Stimulated activated CD8-positive, alpha-beta memory T cell treated with anti-CD3 and anti-CD28 coated beads, Interleukin-15, amount 100 ng/mL, for 48 hours (primary cell): ENCODE measurements around the gene TERB2.
"Not testable (repeated sequence)": the region's sequence is repeated elsewhere in the genome, so short reads cannot be mapped to it uniquely, and the experiment has no call there.

Experiments
- DNase-seq, 2 donors: peaks; one replicate each; pipeline ENCODE4 v3.0.0-alpha.2; 2020; ENCODE audit warnings: low read depth in 2 of 2

TERB2 gene, protein sequence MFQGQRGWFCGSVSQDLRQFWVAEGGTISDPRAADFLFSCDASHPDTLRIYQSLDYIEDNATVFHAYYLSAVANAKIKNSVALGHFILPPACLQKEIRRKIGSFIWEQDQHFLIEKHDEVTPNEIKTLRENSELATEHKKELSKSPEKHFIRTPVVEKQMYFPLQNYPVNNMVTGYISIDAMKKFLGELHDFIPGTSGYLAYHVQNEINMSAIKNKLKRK

DNA sequence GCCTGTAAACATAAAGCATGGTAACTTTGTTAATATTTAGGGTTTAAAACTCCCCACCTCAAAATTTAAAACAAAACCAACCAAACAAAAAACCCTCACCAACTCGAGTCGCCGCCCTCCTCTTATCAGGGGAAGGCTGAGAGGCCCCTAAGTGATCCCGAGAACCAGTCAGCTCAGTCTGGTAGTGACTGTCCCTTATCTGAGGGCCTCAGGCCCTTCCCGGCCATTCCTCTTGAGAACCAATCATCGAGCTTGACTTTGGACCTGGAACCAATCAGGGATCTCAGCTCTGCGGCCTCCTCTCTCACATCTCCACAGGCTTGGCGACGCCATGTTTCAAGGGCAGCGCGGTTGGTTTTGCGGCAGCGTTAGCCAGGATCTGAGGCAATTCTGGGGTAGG is at the start of gene TERB2:
Gene TERB2 (plus strand): TSS at position 300 of the 400 bp plus-strand sequence. CDS start 32 bp downstream, at position 332.
- DNase-seq = no peak

DNA sequence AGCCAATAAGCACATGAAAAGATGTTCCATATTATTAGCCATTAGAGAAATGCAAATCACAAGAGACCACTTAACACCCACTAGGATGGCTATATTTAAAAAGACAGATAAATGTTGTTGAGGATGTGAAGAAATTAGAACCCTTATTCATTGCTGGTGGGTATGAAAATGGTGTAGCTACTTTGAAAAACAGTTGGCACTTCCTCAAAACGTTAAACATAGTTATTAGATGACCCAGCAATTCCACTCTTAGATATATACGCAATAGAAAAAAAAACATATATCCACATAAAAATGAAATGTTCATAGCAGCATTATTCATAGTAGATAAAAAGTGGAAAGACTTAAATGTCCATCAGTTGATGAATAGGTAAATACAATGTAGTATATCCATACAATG is 47.1 kb upstream of the TERB2 start:
- no peak for DNase-seq

DNA sequence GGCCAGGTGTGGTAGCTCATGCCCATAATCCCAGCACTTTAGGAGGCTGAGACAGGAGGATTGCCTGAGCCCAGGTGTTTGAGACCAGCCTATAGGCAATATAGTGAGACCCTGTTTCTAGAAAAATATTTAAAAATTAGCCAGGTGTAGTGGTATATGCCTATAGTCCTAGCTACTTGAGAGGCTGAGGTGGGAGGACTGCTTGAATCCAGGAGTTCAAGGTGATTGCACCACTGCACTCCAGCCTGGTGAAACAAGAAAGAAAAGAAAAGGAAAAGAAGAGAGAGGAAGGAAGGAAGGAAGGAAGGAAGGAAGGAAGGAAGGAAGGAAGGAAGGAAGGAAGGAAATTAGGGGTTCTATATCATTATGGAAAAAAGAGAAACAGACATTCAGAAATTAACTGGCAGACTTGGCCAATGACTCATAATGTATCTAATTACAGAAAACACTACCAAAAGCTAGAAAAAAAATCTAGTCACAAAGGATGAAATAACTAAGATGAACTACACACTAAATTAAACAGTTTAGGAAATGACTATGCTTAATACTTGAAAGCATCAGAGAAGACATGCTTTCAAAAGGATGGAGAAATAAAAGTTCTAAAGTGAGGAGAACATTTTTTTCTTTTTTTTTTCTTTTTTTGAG is 45.4 kb upstream of the TERB2 start:
- DNase-seq = no peak

DNA sequence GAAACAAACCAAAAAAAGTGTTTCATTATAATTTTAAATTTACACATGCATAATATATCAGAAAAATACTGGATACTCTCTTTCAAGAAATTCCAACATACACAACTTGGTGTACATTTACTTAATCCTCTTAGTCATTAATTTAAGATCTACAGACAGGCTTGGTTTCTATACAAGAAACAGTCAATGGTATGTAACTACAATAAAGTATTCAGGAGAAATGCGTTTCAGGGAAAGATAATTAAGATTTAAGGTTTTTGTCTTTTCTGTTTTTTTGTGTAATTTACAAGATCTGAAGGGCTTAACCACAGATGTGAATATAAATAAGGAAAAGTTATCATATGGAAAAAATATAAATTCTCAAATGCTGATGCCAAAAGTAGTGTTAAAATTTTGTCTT is 44.3 kb upstream of the TERB2 start:
- DNase-seq = not testable (repeated sequence)

DNA sequence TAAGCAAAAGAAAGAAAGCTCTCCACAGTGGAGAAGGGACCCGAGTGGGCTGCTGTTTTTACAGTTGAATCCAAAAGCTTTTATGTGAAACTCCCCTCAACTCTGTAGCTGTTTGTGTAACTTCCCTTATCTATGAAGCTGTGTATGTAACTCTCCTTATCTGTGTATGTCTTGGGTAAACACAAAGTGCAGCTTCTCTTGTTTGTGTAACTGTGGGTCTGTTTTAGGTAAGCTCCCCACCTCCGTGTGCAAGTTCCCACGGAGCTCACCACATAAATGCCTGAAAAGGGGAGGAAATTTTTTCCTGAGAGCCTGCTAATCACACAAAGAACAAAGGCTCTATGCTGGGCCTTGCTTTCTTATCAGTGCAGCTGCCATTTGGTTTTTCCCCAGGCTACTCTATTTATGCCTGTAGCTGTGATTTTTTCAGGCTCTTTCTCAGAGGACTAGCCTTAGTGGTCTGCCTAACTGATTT is 43.5 kb upstream of the TERB2 start:
- not testable (repeated sequence) for DNase-seq

DNA sequence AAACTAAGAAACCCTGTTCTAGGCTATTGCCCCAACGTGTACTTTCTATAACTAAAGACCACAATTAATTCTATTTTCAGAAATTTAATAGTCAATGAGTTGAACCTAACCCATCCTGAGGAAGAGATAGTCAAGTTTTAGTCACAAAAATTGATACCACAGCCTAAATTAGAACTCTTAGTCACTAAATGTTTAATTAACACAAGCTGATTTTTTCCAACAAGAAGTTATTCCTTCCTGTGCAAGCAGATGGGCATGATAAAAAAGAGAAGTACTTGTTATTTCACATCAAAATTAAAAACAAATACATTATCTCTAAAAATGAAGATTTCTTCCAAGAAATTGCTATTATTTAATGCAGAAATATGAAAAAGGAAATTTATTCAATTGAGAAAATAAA is 38.4 kb upstream of the TERB2 start:
- no peak for DNase-seq

DNA sequence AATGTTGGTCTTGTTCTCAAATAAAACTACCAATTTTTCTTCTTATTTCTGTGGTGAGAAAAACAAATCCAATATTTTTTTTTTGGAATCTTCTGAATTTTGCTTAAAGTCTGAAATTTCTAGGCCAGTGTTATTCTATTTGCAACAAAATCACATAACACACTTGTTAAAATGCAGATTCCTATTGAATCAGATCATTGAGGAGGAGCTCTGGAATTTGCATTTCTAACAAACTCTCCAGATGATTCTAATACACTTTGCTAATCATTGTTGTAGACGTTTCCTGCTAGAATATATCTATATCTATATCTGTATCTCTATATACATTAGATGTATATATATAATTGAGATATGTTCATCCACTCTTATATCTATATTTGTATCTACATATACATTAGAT is 27.8 kb upstream of the TERB2 start:
- not testable (repeated sequence) for DNase-seq

DNA sequence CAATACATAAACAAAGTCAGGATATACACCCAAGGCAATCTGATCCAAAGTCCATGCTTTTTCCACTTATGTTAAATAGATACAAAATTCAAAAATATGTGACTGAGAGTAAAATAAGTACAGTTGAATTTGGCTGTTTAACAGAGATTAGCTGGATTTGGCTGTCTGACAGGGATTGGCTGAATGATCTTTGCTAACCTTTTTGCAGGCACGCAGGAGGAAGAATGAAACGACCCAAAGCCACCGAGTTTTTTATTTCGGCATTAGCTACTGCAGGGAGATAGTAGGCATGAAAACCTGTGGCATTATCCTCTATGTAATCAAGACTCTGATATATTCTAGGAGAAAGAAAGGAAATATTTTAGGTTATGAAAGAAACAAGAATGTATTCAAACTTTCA is 26.2 kb upstream of the TERB2 start:
- DNase-seq = not testable (repeated sequence)

DNA sequence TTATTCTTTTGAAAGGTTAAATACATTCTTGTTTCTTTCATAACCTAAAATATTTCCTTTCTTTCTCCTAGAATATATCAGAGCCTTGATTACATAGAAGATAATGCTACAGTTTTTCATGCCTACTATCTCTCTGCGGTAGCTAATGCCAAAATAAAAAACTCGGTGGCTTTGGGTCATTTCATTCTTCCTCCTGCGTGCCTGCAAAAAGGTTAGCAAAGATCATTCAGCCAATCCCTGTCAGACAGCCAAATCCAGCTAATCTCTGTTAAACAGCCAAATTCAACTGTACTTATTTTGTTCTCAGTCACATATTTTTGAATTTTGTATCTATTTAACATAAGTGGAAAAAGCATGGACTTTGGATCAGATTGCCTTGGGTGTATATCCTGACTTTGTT is 1.8 kb downstream of the TERB2 start:
- not testable (repeated sequence) for DNase-seq

DNA sequence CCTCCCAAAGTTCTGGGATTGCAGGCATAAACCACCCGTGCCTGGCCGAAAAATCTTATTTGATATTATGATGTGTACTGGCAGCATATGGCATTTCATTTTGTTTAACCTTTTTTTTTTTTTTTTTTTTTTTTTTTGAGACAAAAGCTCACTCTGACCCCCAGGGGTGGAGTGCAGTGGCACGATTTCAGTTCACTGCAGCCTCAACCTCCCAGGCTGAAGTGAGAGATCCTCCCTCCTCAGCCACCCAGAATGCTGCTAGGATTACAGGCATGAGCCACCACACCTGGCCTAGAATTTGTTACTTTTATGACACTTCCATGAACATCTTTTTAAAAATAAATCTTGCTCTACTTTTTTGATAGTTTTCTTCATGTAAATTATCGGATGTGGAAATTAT is 12.0 kb downstream of the TERB2 start:
- DNase-seq = no peak

DNA sequence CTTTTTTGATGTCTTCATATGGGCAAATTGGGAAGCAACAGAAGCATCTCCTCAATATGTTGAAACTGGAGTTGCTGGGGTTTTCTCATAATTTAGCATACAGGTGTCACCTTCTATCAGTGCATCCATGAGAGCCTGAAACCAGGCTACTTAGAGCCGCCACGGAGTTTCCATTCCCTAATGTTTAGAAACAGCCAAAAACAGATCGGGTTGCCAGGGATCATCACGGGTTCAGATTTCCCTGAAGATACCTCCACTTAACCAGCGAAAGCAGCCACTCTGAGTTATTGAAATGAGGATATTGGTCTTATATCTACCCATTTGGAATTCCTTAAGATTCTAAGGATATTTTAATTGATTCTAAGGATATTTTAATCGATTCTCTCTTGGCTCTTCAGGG is 14.5 kb downstream of the TERB2 start:
- no peak for DNase-seq

DNA sequence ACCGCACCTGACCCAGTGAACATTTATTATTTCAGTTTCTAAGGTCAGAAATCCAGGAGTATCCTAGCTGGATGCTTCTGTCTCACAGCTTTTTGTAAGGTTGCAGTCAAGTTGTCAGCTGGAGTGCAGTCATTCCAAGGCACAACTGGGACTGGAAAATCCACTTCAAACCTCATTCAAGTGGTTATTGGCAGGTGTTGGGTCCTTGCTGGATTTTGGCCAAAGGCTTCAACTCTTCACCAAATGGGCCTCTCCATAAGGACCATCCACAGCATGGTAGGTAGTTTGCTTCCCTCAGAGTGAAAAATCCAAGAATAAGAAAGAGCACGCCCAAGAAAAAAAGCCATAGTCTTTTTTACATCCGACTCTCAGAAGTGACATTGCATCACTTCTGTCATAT is 19.7 kb downstream of the TERB2 start:
- not testable (repeated sequence) for DNase-seq

DNA sequence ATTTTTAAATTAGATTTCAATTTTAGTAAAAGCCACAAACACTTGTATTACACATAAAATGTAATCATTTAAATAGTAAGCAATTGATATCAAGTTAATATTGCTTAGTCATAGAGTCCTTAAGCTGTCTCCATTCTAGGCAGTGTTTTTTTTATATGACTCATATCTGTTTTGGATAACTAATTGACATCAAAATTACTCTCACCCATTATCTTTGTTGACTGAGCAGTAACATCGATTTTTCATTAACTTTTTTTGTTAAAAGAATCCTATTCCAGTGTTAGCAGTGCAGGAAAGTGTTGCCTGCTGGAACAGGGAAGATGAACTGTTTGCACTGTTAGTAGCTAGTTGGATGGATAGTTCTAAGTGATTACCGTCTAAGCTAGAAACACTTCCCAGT is 21.3 kb downstream of the TERB2 start:
- DNase-seq = not testable (repeated sequence)

DNA sequence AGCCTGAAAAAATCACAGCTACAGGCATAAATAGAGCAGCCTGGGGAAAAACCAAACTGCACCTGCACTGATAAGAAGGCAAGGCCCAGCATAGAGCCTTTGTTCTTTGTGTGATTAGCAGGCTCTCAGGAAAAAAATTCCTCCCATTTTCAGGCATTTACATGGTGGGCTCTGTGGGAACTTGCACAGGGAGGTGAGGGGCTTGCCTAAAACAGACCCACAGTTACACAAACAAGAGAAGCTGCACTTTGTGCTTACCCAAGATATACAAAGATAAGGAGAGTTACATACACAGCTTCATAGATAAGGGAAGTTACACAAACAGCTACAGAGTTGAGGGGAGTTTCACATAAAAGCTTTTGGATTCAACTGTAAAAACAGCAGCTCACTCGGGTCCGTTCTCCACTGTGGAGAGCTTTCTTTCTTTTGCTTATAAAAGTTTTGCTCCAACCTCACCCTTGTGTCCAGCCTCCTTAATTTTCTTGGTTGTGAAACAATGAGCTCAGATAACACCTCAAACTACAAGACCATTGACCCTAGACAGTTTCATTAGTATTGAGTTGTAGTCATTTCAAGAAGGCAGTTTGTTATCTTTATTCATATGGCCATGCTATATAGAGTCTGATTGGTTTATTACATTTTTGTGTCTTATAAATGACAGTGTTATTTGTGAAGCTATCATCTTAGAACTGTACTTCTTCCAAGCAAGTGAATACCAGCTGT is 23.3 kb downstream of the TERB2 start:
- not testable (repeated sequence) for DNase-seq

DNA sequence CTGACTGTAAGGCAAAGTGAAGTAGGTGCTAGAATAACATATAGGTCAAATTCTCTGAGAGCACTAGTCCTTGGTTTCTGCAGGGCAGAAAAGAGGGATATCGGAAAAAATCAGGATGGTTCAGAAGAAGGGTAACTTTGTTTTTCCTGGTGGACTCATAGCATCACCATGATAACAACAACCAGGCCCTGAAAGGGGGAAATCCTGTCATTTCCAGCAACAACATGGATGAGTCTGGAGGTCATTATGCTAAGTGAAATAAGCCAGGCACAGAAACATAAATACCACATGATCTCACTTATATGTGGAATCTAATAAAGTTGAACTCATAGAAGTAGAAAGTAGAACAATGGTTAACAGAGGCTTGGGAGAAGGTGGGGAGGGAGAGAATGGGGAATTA is 27.7 kb downstream of the TERB2 start:
- not testable (repeated sequence) for DNase-seq

DNA sequence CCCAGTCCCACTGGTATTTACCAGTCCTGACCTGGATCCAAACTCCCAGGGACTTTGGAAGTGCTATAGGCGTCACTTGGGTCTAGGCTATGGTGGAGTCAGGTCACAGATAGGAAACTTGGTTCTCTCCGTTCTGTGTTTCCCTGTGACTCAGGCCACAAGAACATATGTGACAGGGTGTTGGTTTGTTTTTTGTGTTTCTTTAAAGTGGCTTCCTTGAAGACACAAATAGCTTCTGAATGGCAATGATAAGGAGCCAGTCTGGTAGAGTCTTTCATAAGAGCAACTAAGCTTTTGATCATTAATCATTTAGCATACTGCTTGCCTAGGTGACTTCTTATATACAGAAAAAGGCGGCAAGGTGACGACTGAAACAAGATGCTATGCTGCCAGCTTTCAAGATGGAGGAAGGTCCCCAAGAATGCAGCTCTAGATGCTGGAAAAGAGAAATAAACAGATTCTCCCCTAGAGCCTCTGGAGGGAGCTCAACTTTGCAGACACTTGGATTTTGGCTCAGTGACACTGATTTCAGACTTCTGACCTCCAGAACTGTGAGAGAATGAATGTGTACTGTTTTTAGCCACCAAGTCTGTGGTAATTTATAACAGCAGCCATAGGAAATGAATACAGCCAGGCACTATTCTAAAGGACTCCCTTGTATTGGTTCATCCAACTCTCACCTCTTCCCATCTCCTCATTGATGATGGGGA is 30.0 kb downstream of the TERB2 start:
- not testable (repeated sequence) for DNase-seq

DNA sequence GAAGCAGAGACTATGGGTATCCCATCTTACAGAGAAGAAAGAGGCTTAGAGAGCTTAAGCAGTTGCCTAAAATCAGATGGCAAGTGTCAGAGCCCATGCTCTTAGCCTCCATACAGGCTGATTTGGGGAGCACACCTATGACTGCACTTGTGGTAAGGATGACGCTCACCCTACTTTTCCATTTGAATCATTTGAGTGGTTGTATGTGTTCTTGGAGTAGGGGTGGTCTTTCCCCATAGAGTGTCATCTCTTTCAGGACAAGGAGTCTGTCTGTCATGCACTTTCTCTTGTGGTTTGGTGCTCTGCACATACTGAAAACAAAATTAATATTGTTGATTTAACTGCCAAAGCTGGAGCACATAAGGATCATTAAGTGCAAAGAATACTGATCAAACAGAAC is 31.2 kb downstream of the TERB2 start:
- DNase-seq = not testable (repeated sequence)

DNA sequence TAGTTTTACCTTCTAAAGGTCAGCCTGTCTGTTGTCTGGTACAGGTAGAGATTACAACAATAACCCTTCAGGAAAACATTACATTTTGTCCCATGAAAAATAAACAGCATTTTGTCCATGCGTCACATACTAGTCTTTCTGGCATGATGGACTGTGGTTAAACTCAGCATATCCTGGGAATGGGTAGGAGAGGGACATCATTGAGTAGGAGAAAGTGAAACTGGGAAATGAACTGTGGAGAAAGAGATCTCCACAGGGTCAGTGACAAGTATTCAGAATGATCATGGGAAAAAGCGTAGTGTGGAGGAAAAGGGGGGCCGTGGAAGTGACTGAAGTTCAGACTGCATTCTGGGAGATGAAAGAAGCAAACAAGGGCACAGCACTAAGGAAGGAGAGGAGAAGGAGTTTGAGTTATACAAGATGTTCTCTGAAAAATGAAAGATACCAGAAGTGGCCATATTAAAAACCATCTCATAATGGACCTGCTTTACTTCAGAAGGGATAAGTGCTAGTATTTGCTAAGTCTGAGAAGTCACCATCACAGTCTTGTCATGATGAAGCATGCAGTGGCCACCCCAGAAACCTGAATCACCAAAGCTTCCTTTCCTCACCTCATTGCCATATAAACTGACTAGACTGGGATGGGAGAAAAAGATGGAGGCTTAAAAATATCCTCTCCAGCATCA is 31.8 kb downstream of the TERB2 start:
- DNase-seq = not testable (repeated sequence)

DNA sequence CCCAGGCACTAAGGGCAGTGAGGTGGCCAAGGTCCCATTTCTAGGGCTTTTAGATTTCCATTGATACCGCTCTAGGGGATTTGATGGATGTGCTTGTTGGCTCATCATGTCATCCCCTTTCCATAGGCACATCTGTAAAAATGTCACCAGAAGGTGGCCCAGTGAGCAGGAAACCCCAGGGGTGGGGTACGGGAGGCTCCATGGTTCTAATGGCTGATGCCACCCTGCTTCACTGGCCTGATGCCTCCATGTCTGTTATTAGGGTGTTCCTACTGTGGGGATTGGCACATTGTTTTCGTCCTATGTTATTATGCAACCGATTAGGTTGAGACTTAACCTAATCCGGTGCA is 32.4 kb downstream of the TERB2 start:
- not testable (repeated sequence) for DNase-seq

DNA sequence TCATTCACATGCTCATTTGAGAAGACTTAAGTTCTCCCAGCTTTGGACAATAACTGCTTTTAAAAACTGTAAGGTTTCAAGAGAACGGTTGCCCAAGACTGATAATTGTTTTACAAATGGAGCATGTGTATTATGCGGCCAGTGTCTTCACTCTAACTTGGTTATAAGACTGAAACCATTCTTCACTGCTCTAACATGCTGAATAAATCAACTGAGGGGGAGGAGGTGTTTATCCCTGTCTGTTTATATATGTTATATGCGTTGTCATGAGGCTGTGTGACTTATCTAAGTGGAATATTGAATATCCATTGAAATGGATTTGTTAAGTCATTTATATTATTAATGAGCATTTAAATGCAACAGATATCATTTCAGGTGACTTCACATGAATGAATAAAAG is 41.1 kb downstream of the TERB2 start:
- not testable (repeated sequence) for DNase-seq

DNA sequence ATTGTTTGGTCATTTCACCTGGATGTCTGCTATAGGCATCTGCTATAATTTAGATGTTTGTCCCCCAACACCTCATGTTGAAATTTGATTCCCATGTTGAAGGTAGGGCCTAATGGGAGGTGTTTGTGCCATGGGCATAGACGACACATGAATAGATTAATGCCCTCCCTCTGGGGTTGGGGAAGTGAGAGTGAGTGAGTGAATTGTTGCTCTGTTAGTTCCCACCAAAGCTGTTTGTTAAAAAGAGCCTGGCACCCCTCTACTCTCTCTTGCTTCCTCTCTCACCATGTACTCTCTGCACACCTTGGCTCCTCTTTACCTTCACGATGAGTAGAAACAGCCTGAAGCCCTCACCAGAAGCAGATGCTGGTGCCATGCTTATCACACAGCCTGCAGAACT is 42.6 kb downstream of the TERB2 start:
- DNase-seq = no peak

DNA sequence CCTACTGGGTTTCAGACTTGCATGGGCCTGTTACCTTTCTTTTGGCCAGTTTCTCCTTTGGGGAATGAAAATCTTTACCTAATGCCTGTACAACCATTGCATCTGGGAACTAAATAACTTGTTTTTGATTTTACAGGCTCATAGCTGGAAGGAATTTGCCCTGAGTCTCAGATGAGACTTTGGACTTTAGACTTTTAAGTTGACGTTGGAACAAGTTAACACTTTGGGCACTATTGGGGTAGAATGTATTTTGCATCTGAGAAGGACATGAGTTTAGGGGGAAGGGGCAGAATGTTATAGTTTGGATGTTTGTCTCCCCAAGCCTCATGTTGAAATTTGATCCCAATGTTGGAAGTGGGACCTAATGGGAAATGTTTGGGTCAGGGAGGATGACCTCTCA is 44.7 kb downstream of the TERB2 start:
- DNase-seq = not testable (repeated sequence)
